Suppressor macrophage treated with lipopolysaccharide for 1 hour (primary cell): ENCODE results near the gene AGPAT3.

Experiments used
- DNase-seq, 3 donors: peaks; one replicate each; pipeline ENCODE4 v3.0.0-alpha.2; 2020 to 2022

Gene AGPAT3

GRCh38 chr21:43909741-43910400 is 44.8 kb downstream of the AGPAT3 start:
- DNase-seq = no peak

- DNase-seq = no peak
Observed at GRCh38 chr21:43910460-43910859, 45.4 kb downstream of the AGPAT3 start.

- DNase-seq = no peak
Observed at GRCh38 chr21:43911015-43911934, 46.3 kb downstream of the AGPAT3 start.

- DNase-seq = no peak
Observed at GRCh38 chr21:43911935-43912487, 47.0 kb downstream of the AGPAT3 start.

GRCh38 chr21:43912500-43912899 is 47.5 kb downstream of the AGPAT3 start:
- no peak for DNase-seq

- DNase-seq = no peak
Observed at GRCh38 chr21:43912910-43913309, 47.9 kb downstream of the AGPAT3 start.

GRCh38 chr21:43913928-43914327 is 48.9 kb downstream of the AGPAT3 start:
- no peak for DNase-seq

GRCh38 chr21:43916076-43916475 is 51.1 kb downstream of the AGPAT3 start:
- no peak for DNase-seq

- peak; percentile 51 to 65 (median 52) for DNase-seq
Observed at GRCh38 chr21:43916691-43917514, 51.9 kb downstream of the AGPAT3 start.

- DNase-seq = no peak
Observed at GRCh38 chr21:43917515-43918384, 52.7 kb downstream of the AGPAT3 start.

- DNase-seq = no peak
Observed at GRCh38 chr21:43918385-43918947, 53.4 kb downstream of the AGPAT3 start.

- no peak for DNase-seq
Observed at GRCh38 chr21:43919283-43919682, 54.3 kb downstream of the AGPAT3 start.

- no peak for DNase-seq
Observed at GRCh38 chr21:43919871-43920801, 55.1 kb downstream of the AGPAT3 start.

GRCh38 chr21:43921571-43921978 is 56.6 kb downstream of the AGPAT3 start:
- no peak for DNase-seq

- peak in 1 of 3 donors; percentile 12 for DNase-seq
Observed at GRCh38 chr21:43921979-43922945, 57.2 kb downstream of the AGPAT3 start.

- no peak for DNase-seq
Observed at GRCh38 chr21:43922949-43923348, 57.9 kb downstream of the AGPAT3 start.

- no peak for DNase-seq
Observed at GRCh38 chr21:43923391-43923790, 58.4 kb downstream of the AGPAT3 start.

GRCh38 chr21:43924421-43925095 is 59.5 kb downstream of the AGPAT3 start:
- no peak for DNase-seq

- no peak for DNase-seq
Observed at GRCh38 chr21:43925096-43925481, 60.1 kb downstream of the AGPAT3 start.
